Tibial artery (tissue), 4 donors: ENCODE data around the gene CYB561D2.

Experiments used
- DNase-seq, 2 donors: peaks; one replicate each; pipeline ENCODE4 v3.0.0-alpha.2; 2019
- H3K27ac ChIP-seq, 2 donors: fragments of 200-600 bp; sonication (generic) in 1 of 2; 1 replicate in 1 of 2; 2 replicates in 1 of 2; pipeline ENCODE4 v1.5.1; 2018 to 2019; ENCODE audit warnings: mild to moderate bottlenecking in 1 of 2
- H3K27me3 ChIP-seq, 2 donors: fragments of 200-600 bp; sonication (generic) in 1 of 2; one replicate each; pipeline versions ENCODE4 v1.5.1 to v1.6.0; 2016 to 2019
- H3K36me3 ChIP-seq, 3 donors: fragments of 200-600 bp; sonication (generic) in 2 of 3; one replicate each; pipeline ENCODE4 v1.5.1; 2016 to 2019; ENCODE audit warnings: mild to moderate bottlenecking in 2 of 3
- H3K4me1 ChIP-seq, 4 donors: fragments of 200-600 bp; sonication (generic) in 2 of 4; 1 replicate in 3 of 4; 2 replicates in 1 of 4; pipeline ENCODE4 v1.5.1; 2016 to 2019
- H3K4me3 ChIP-seq, 2 donors: fragments of 200-600 bp; sonication (generic) in 1 of 2; 1 replicate in 1 of 2; 2 replicates in 1 of 2; pipeline ENCODE4 v1.5.1; 2018 to 2019; ENCODE audit warnings: mild to moderate bottlenecking in 2 of 2
- H3K9me3 ChIP-seq, 3 donors: fragments of 200-600 bp; sonication (generic) in 1 of 3; one replicate each; pipeline ENCODE4 v1.5.1; 2016 to 2019
- CTCF ChIP-seq, 2 experiments: fragments of 200-600 bp in 1 of 2; fragments of 450-650 bp in 1 of 2; IDR thresholded peaks; one replicate each; pipeline ENCODE4 v1.5.1; 2017 to 2019; ENCODE audit warnings: antibody characterized with exemption in 2 of 2, mild to moderate bottlenecking in 1 of 2, moderate library complexity in 1 of 2
- intact Hi-C: fragments of 100-400 bp; cut with DNase I; formaldehyde crosslinking; loops from one replicate; pipeline ENCODE4 v1.15.0; 2023; ENCODE audit warnings: low total_unique reads

The CYB561D2 gene

GRCh38 chr3:50392101-50392715 lies 41.5 kb downstream of the CYB561D2 start:
- DNase-seq, result no peak

GRCh38 chr3:50393061-50393460 lies 42.4 kb downstream of the CYB561D2 start:
- no peaks in the 10 kb centered on the region for H3K36me3 ChIP-seq
- H3K27me3 ChIP-seq, result no peaks in the 10 kb centered on the region
- intact Hi-C loops, result no loop called here
- H3K9me3 ChIP-seq, result no peaks in the 10 kb centered on the region
- no peak overlapping the region for H3K27ac ChIP-seq
- H3K4me1 ChIP-seq, result peaks cover 0 to 36% (median 17%) of the 10 kb centered on the region in 4 donors
- TF ChIP-seq CTCF (IDR thresholded peaks at IDR 0.05), result no peak
- DNase-seq, result no peak
- H3K4me3 ChIP-seq, result no peak overlapping the region

More at GRCh38 chr3:50392101-50392715, 41.5 kb downstream of the CYB561D2 start:
- Histone ChIP-seq H3K4me3 (no peak overlapping the region), H3K27me3 (no peaks in the 10 kb centered on the region), H3K9me3 (no peaks in the 10 kb centered on the region), H3K4me1 (peaks cover 0 to 36% (median 17%) of the 10 kb centered on the region in 4 donors), H3K36me3 (no peaks in the 10 kb centered on the region), H3K27ac (no peak overlapping the region)
- intact Hi-C loops, result no loop called here
- TF ChIP-seq CTCF (IDR thresholded peaks at IDR 0.05), result no peak

- no peak overlapping the region for H3K27ac ChIP-seq
- H3K27me3 ChIP-seq, result no peaks in the 10 kb centered on the region
- no peaks in the 10 kb centered on the region for H3K9me3 ChIP-seq
- DNase-seq, result no peak
- H3K4me1 ChIP-seq, result peaks cover 0 to 31% (median 15%) of the 10 kb centered on the region in 4 donors
- TF ChIP-seq CTCF (IDR thresholded peaks at IDR 0.05), result no peak
- H3K36me3 ChIP-seq, result no peaks in the 10 kb centered on the region
- intact Hi-C loops, result no loop called here
- H3K4me3 ChIP-seq, result no peak overlapping the region
Measured at GRCh38 chr3:50395070-50395860, 44.6 kb downstream of the CYB561D2 start.

GRCh38 chr3:50396502-50396901 lies 45.8 kb downstream of the CYB561D2 start:
- Histone ChIP-seq H3K4me1 (peaks cover 0 to 18% (median 4%) of the 10 kb centered on the region in 4 donors), H3K9me3 (no peaks in the 10 kb centered on the region), H3K27me3 (no peaks in the 10 kb centered on the region), H3K36me3 (no peaks in the 10 kb centered on the region), H3K4me3 (no peak overlapping the region), H3K27ac (no peak overlapping the region)
- no peak for TF ChIP-seq CTCF (IDR thresholded peaks at IDR 0.05)
- no peak for DNase-seq
- intact Hi-C loops, result no loop called here

GRCh38 chr3:50401978-50402595 lies 51.4 kb downstream of the CYB561D2 start:
- no peaks in the 10 kb centered on the region for H3K36me3 ChIP-seq
- DNase-seq, result no peak
- H3K9me3 ChIP-seq, result no peaks in the 10 kb centered on the region
- no peak overlapping the region for H3K4me3 ChIP-seq
- TF ChIP-seq CTCF (IDR thresholded peaks at IDR 0.05), result no peak
- intact Hi-C loops, result no loop called here
- no peak overlapping the region for H3K27ac ChIP-seq
- no peaks in the 10 kb centered on the region for H3K27me3 ChIP-seq
- H3K4me1 ChIP-seq, result no peaks in the 10 kb centered on the region
